Pons (tissue), 1 donor: ENCODE results near the gene DNAJB1.
"Not testable (repeated sequence)": the region's sequence is repeated elsewhere in the genome, so short reads cannot be mapped to it uniquely, and the experiment has no call there.

ENCODE experiments used
- DNase-seq: peaks from one replicate; pipeline ENCODE4 v3.0.0-alpha.2; 2016; ENCODE audit warnings: low spot score

Gene DNAJB1

DNA sequence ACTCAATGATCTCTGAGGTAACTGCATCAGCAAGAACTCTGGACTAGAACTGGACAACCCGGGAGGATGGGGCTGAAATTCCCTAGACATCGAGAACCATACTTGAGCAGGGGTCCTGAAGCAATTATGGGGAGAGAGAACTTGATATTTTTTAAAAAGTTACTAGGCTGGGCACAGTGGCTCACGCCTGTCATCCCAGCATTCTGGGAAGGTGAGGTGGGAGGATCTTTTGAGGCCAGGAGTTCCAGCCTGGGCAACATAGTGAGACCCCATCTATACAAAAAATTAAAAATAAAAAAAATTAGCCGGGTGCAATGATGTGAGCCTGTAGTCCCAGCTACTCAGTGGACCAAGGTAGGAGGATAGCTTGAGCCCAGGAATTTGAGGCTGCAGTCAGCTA is 2.3 kb upstream of the DNAJB1 start:
- no peak for DNase-seq

- no peak for DNase-seq
Measured at GRCh38 chr19:14519860-14520407, 1.7 kb upstream of the DNAJB1 start.

- no peak for DNase-seq
Measured at GRCh38 chr19:14519245-14519859, 1.2 kb upstream of the DNAJB1 start.

DNA sequence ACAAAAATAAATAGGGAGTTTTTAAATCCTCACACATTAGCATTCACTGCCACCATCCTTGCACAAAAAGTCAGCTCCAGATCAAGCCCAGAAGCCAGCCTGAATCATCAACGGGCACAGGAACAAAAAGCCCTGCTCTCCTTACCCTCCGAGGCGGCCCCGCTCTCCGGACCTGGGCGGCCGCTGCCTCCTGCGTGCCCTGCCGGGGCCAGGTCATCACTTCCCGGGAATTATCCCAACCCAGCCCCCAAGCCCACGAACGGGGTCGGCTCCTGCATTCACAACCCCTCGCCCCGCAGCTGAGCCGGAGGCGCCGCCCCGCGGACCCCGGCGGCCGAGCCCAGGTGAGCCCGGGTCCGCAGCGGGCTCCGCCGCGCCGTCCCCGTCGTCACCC is 754 bp downstream of the DNAJB1 start:
- no peak for DNase-seq

GRCh38 chr19:14516746-14517438 is 1.3 kb downstream of the DNAJB1 start:
- peak; percentile 62 for DNase-seq

DNA sequence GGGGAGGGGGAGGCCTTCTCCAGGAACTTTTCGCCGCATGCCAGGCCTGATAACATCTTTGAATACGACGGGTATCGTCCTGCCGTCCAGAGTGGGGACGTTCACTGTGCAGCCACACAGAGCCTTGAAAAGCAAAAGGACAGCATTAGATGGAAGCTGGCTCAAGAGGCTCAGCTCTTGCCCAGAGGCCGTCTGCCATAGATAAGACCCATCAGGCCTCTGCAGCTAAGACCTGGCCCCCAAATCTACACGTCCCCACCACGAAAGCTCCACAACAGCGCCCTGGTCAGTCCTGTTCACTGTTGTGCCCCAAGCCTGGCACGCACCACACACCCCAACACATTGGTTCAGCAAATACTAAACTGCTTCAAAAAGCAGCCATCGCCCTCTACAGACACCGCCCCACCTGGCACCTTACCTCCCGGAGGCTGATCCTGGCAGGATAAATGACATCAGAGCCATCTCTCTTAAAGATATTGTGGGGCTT is 2.1 kb downstream of the DNAJB1 start:
- no peak for DNase-seq

DNA sequence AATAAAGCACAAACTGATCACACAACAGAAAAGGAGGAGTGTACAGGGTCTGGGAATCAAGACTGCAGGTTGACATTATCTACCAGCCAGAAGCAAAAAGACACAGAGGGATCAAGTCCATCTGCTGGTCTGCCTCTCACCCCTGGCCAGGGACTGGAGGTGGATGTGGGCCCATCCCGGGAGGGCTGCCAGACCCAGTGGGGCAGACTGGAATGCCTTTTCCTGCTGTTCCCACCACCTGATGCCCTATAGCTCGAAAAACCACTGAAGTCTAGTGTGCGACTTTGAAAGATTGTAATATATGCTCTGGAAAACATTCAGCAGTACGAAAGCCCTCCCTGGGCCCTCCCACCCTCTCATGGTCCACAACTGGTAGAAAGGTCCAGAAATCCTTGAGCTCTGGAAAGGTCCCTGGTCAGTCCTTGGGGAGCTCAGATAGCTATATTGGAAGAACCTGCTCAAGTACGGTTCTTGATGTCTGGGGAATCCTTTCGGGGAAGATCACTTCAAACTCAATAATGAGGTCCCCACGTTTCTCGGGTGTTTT is 2.6 kb downstream of the DNAJB1 start:
- peak; percentile 59 for DNase-seq

DNA sequence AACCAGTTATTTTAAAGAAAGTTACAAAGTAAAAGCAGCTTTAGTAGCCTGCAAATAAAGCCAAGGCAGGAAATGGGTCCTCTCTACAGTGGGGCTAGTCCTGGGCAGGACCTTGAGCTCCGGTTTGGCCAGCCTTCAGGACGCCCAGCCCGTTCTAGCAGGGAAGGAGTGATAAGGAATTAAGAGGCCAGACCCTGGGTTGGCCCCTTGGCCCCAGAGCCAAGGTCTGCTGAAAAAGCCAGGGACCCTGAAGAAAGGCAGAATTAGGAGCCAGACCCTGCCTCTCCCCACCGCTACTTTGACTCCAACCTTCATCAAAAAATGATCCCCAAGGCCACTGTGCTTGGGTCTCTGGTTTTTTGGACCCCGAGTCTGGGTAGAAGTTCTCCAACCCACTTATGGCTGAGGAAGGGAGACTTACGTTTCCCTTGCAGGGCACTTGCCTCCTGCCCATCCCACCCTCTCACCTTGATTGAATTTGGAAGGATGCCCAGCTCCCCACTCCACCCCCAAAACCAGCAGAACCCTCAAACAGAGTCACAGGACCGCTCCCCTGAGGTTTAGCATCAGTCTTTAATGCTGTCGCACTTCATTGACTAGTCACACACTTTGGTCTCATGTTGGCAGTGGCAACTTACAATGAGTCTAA is 3.9 kb downstream of the DNAJB1 start:
- DNase-seq, result peak; percentile 75

DNA sequence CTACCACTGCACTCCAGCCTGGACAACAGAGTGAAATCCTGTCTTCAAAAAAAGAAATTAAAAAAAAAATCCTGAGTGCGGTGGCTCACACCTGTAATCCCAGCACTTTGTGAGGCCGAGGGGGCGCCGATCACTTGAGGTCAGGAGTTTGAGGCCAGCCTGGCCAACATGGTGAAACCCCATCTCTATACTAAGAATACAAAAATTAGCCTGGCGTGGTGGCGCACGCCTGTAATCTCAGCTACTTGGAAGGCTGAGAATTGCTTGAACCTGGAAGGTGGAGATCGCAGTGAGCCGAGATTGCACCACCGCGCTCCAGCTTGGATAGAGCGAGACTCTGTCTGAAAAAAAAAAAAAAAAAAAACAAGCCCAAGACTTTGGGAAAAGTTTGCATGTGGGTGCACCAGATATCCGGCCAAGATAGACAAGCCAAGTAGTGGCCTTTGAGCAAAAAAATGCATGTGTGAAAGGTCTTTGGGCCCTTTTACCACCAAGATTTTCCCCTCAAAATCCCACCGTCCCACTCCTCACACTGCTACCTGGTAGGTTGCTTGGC is 5.7 kb downstream of the DNAJB1 start:
- no peak for DNase-seq

DNA sequence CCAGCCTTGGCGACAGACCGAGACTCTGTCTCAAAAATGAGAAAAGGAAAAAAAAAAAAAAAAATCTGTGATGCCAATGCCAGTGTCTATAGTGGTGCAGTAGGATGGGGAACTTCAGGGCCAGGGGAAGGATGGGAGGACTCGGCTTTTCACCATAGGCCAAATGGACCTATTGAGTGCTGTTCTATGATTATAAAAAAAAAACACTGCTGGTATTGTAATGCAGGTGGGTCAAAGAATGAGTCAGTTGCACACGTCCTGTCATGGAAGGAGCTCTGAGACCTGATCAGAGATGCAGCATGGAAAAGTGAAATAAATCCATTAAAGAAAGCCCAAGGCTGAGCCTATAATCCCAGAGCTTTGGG is 7.0 kb downstream of the DNAJB1 start:
- DNase-seq, result no peak

GRCh38 chr19:14510311-14511228 is 7.6 kb downstream of the DNAJB1 start:
- DNase-seq, result no peak

GRCh38 chr19:14507704-14508542 is 10.3 kb downstream of the DNAJB1 start:
- DNase-seq, result no peak

DNA sequence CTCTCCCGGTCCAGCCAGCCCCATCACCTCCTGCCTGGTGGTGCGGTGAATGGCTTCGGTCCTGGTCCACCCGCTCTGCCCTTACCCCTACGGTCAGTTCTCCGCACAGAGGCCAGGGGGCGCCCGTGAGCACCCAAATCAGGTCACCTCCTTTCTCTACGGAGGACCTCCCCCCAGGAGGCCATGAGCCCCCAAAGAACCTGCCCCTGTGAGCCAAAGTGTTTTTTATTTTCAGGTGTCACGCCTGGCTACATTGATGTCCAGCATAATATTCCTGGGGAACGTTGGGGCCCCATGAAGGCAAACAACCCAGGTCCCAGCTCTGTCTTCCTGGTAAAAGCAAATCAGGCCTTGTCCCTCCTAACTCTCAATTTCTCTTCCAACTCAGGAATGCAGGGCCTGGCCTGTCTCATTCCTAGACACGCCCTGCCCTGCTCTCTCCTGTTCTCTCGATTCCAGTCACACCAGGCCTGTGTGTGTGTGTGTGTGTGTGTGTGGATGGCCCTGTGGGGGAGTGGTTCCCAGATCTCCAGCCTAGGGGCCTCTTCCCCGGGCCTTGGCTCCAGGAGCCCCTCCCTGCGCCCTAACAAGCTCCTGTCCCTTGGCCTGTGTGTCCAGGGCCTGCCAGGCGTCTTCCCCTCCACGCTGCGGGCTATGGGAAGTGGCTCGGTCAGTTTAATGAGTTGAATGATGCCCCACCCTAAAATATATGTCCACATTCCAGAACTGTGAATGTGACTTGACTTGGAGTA is 12.5 kb downstream of the DNAJB1 start:
- no peak for DNase-seq

DNA sequence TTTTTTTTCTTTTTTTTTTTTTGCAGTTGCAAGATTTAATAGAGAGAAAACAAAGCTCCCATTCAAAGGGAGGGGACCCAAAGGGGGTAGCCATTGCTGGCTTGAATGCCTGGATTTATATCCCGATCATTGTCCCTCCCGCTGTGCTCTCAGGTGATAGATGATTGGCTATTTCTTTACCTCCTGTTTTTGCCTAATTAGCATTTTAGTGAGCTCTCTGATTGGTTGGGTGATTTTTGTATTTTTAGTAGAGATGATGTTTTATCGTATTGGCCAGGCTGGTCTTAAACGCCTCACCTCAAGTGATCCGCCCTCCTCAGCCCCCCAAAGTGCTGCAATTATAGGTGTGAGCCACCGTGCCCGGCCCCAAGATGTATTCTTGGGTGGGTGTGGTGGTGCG is 13.6 kb downstream of the DNAJB1 start:
- not testable (repeated sequence) for DNase-seq

GRCh38 chr19:14503285-14503684 is 14.9 kb downstream of the DNAJB1 start:
- DNase-seq, result no peak

DNA sequence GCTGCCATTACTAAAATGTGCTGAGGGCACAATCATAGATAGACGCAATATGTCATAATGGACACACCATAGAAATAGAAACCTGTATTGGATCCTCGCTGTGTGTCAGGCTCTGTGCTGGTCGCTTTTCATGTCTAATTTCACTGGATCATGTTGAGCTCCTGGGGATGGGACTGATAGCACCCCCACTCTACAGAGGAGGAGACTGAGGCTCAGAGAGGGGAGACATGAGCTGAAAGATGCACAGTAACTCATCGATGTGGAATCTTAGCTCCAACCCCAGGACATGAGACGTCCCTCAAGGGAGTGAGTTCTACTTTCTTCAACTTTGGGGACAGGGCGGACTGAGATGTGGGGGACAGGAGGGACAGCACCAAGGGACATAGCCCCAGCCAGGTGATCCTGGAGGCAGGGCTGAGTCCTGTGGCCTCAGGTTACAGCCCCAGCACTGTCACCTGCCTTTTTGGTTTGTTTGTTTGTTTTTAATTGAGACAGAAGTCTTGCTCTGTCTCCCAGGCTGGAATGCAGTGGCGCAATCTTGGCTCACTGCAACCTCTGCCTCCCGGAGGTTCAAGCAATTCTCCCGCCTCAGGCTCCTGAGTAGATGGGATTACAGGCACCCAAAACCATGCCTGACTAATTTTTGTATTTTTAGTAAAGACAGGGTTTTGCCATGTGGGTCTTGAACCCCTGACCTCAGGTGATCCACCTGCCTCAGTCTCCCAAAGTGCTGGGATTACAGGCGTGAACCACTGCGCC is 15.7 kb downstream of the DNAJB1 start:
- DNase-seq, result no peak

GRCh38 chr19:14497228-14497921 is 20.8 kb downstream of the DNAJB1 start:
- peak; percentile 83 for DNase-seq

- DNase-seq, result no peak
Measured at GRCh38 chr19:14496834-14497227, 21.4 kb downstream of the DNAJB1 start.
